NCI-H2196 (cell line): ENCODE results near the gene TENT4A.

Experiments
- DNase-seq: peaks from one replicate; lab custom pipeline; 2025; ENCODE audit not compliant: unreplicated experiment; lab: John Stamatoyannopoulos, UW

The TENT4A gene

DNA sequence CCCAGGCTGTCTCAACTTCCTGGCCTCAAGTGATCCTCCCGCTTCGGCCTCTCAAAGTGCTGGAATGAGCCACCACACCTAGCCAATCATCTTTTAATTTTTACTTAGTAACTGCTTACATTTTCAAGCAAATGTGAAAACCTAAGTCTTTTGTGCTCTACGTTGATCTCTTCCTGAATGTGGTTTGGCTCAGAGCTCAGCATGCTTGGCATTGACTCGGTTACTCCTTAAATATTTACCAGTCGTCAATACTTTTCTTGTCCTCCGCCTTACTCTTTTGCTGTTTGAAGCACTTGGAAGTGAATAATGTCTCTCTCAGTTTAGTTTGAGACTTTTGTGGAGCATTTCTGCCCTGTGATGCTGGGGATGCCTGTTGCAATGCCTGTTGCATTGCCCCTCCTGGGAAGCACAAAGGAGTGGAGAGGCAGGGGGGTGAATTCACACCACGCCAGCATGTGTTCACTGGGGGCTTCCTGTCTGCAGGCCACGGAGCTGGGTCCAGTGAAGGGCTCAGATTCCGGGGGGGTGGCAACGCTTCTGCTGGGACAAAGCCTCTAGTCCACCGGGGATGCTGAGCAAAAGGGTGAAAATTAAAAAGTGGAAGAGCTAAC is 13.1 kb upstream of the TENT4A start:
- no peak for DNase-seq

DNA sequence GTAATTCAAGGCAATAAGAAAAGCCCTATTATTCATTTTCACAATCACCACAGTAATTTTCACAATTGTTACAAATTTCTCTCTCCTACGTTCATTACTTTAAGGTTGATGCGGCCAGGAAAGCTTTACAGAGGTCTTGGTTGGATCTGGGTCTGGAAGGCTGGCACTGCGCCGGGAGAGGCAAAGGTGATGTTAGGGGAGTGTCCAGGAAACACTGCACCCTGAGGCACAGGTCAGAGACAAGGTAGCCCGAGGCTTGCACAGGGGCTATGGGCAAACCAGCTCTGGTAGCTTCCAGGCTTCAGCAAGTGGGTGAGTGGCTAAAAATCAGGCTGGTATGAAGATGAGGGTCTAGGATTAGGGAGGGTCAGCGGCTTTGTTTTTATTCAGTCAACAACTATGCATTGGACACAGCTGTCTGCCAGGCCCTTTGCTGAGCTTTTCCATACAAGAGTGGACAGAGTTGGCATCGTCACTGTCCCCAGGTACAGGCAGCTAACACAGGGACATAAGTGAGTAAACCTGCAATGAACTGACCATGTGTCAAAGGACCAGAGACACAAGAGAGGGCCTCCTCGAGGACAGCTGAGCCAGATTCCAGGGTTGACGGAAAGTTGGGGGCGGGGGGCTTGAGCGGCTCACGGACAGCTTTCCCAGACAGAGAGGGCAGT is 12.4 kb upstream of the TENT4A start:
- no peak for DNase-seq

GRCh38 chr5:6701491-6701890 is 11.7 kb upstream of the TENT4A start:
- no peak for DNase-seq

GRCh38 chr5:6702633-6703032 is 10.6 kb upstream of the TENT4A start:
- DNase-seq: no peak

GRCh38 chr5:6703806-6704205 is 9.4 kb upstream of the TENT4A start:
- no peak for DNase-seq

GRCh38 chr5:6704361-6704851 is 8.8 kb upstream of the TENT4A start:
- no peak for DNase-seq

DNA sequence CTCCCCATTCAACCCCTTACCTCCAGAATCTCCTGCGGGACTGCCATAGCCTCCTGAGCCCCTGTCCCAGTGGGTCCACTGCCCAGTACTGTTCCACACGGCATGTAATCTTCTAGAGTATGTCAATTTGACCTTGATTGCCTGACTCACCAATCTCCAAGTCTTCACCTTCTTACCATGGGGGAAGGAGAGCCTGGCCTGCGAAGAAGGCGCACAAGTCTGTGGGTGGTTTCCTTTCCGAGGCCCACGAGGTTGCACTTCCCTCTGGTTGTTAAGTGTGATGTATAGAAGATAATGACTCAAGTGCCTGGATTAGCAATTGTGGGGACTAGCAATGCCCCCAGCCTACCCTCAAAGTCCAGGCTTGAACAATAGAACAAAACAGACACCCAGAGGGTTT is 8.1 kb upstream of the TENT4A start:
- DNase-seq: no peak

GRCh38 chr5:6705959-6706358 is 7.3 kb upstream of the TENT4A start:
- no peak for DNase-seq

- no peak for DNase-seq
These were observed 5.4 kb upstream of the TENT4A start for GRCh38 chr5:6707852-6708251.

DNA sequence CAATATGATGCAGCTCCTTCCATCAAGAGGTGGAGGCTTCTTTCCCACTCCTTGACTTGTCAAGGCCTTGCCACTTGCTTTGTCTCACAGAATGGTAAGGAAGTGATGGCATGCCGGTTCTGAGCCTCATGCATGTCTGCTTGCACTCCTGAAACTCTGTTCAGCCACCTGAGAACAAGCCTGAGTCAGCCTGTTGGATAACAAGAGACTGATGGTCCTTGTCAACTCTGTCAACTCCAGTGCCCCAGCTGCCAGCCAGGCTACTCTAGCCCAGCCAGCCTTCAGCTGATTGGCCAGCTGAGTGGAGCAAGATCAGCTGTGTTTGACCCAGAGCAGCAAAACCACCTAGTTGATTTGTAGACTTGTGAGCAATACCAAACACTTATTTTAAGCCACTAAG is 4.4 kb upstream of the TENT4A start:
- DNase-seq: no peak

- DNase-seq: no peak
These were observed 3.2 kb upstream of the TENT4A start for GRCh38 chr5:6710070-6710469.

- DNase-seq: no peak
These were observed 2.5 kb upstream of the TENT4A start for GRCh38 chr5:6710551-6711318.

DNA sequence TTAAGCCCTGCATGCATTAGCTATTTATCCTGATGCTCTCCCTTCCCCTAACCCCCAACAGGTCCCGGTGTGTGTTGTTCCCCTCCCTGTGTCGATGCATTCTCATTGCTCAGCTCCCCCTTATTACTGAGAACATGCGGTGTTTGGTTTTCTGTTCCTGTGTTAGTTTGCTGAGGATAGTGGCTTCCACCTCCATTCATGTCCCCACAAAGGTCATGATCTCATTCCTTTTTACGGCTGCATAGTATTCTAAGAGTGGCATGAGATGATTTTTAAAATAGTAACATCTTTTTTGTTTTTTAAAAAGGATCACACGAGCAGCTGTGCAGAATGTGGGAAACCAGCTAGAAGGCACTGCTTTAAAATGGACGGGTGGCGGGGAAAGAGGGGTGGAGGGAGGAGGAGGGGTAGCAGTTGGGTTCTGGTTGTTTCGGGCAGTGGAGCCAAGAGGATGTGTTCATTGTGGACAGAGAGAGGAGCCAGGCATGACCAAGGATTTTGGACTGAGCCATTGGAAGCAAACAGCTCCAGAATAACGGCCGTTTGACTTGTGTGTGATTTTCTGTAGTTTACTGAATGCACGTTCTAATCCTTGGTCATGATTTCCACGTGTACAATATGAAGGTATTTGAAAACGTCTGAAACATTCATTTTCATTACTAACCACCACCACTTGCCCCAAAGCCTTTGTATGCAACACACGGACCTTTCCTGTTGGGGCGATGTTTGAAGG is 1.7 kb upstream of the TENT4A start:
- DNase-seq: peak; percentile 46

DNA sequence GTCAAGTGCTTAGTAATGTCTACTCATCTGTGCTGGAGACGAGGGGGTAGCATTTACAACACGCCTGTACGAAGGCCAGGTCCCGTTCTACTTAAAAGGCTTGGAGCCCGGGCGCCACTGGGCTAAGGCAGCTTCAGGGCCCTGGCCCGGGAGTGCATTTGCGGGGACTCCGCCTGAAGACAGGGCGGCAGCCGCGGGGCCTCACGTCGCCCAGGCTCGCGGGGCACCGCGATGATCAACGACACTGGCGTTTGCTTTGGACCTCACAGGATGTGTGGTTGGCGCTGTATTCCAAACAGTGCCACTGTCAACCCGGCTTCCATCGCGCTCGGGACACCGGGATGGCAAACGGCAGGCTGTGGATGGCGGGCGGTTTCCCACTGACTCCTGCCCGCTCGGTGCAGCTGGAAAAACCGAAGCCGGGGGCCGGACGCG is 1.1 kb upstream of the TENT4A start:
- peak; percentile 46 for DNase-seq

GRCh38 chr5:6712577-6713273 is 507 bp upstream of the TENT4A start:
- peak; percentile 97 for DNase-seq

- no peak for DNase-seq
These were observed 1.2 kb downstream of the TENT4A start for GRCh38 chr5:6714226-6715041.

GRCh38 chr5:6715271-6715670 is 2.0 kb downstream of the TENT4A start:
- DNase-seq: no peak

GRCh38 chr5:6715758-6716628 is 2.8 kb downstream of the TENT4A start:
- DNase-seq: no peak

- DNase-seq: no peak
These were observed 3.5 kb downstream of the TENT4A start for GRCh38 chr5:6716629-6717149.
